Embryonic facial prominence (tissue), 1 donor: ENCODE data around the gene RBPJL.

ENCODE experiments used
- DNase-seq: peaks from one replicate; pipeline ENCODE4 v3.0.0-alpha.2; 2016; ENCODE audit errors: extremely low spot score

RBPJL gene

DNA sequence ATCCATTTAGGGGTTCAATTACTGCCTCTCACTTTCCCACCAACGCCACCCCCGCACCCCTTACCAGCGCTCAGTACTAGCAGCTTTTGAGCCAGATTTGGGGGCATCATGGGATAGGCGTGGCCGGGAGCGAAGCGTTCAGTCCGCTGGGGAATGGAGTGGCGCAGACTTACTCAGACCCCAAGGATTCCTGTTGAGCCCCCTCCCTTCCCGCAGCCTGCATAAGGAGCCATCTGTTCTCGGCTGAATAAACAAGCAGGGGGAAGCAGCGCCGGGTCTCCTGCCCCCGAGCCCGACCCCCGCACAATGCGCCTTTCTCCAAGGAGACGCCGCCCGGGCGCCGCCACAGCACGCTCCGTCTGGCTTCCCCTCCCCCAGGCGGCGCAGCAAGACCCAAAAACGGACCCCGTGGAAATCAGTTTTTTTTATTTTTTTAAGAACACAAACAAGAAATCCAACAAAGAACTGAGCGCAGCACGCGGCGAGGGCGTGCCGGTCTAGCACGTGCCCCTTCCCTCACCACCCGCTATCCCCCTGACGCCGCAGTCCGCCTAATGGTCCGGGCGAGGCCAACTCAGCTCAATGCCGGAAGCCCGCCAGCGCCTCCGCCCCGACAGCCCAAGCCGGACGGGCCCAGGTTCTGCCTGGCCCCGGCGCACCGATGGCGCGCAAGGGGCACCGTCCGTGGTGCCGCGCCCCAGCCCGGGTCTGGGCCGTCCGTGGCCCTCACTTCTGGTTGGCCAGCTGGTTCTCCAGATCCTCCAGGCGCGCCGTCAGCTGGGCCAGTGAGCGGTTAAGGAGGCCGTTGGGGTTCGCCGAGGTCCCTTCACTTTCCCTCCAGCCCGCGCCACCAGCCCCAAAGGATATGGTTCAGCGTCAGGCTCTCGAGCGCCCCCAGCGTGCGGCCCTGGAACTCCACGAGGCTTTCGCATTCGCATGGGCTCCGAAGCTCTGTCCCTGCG, 13.3 kb upstream of the RBPJL start:
- peak; percentile 29 for DNase-seq

DNA sequence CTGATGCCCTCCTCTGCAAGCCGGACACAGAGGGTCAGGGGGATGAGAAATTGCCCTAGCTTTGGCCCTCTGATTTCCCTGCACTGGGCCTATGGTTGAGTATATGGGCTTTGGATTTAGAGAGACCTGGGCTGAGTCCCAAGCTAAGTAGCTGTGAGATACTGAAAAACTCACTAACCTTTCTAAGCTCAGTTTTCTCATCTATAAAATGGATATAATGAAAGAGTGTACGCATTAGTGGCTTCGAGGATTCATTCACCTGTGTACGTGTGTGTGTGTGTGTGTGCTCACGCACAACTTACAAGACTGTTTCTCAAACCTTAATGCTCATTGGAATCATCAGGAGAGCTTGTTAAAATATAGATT, 12.7 kb upstream of the RBPJL start:
- DNase-seq = no peak

DNA sequence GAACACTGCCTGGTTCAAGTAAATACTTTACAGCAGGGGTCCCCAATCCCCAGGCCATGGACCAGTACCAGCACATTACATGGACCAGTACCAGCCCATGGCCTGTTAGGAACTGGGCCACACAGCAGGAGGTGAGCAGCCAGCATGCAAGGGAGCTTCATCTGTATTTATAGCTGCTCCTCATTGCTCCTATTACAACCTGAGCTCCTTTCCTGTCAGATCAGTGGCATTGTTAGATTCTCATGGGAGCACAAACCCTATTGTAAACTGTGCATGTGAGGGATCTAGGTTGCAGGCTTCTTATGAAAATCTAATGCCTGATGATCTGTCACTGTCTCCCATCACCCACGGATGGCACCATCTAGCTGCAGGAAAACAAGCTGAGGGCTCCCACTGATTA, 12.0 kb upstream of the RBPJL start:
- DNase-seq = no peak

DNA sequence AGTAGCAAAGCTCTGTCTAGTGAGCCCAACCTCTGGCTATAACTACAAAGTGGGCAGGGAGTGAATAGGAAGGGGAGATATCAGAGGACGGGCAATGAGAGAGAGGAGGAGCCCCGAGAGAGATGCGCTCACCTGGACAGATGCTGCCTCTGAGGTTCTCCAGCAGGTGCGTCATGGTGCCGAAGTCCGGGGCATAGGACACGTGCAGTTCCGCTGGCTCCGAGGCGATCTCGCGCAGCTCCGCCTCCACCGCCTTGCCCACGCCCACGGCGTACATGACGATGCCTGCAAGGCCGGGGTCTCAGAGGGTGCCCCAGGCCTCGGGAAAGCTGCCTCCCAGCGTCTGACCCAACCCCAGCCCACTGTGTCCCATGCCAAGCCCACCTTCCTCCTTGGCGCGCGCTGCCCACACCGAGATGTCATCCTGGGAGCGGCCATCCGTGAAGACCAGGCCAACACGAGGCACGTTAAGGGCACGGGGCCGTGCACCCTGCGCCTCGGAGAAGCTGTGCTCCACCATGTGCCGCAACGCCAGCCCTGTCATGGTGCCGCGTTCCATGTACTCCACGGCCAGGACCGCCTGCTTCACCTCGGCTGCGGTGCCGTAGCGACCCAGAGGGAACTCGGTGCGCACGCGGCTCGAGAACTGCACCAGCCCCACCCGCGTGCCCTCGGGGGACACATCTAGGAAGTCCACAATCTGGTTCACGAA, 8.7 kb upstream of the RBPJL start:
- no peak for DNase-seq

DNA sequence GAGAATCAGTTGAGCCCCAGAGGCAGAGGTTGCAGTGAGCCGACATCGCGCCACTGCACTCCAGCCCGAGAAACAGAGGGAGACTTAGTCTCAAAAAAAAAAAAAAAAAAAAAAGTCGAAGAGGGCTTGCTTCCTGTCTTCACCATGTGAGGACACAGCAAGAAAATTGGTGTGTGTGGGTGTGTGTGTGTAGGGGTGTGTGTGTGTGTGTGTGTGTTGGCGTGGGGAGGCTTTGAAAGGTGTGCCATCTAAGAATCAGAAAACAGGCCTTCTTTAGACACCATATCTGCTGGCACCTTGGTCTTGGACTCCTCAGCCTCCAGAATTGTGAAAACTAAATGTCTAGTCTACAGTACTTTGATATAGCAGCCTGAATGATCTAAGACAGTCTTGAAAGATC, 6.9 kb upstream of the RBPJL start:
- DNase-seq = no peak

DNA sequence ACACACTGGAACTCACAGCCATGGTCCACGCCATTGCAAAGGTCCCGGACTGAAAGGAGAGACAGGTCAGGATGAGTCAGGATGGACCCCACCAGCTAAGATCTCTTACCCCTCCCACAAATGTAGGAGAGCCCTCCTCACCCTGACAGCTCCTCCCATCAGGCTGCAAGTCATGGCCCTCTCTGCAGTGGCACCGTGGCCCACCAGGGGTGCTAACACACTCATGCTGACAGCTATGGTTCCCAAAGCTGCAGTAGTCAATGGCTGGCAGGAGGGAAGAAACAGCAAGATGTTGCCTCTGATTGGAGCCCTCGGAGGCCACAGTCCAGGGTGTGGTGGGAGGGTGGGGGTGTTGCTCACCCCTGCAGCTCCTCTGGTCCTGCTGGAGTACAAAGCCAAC, 5.7 kb upstream of the RBPJL start:
- DNase-seq = no peak

DNA sequence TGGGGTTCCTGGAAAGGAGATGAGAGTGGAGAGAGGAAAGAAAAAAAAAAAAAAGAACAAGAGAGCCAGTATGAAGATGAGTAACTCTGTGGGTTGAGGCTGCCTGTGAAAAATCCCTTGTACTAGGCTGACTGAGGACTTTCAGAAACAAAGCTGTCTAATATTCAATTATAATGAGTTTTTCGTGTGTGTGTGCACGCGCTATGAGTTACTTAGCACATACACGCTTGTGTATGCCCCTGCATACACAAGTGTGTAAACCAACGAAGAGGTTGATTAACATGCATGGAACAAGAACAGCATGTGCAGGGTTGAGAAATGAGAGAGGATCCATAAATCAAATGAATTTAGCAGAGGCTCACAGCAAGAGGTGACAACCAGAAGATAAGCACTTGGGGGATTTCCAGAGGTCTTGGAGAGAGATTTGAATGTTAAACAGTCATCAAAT, 4.8 kb upstream of the RBPJL start:
- DNase-seq = no peak

DNA sequence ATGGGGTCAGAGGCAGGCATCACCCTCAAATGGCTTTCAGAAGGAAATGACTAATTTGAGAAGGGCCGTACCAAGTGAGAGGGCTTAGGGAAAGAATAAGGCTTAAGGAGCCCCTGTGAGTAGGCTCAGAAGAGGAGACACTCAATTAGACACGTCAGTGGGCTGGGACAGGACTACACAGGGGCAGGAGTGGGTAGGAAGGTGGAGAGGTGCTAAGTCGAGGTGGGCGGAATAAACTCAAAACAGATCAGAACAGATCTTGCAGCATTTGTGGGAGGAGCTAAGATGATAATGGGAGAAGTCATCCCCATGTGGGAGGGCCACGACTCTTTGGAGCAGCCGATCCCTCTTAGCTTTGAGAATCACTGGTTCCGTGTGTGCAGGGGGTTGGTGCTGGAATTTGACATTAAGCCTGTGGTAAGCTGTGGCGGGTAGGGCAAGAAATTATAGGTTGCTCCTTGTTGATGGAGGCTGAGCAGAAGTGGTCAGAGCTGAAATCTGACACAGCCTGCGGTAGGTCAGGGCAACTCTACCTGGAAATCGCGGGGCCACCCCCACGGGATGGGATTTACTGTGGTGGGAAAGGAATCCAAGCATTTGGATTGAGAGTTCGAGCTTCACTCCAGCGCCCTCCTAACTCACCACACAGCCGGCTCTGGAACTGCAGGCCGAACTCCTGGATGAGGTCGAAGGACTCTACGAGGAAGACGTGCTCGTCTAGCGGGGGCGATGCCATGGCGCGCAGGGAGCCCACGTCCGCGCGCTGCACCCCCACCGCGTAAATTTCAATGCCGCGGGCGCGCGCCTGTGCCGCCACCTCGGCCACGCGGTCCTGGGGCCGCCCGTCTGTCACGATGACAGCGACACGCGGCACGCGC, 2.8 kb upstream of the RBPJL start:
- DNase-seq = no peak

DNA sequence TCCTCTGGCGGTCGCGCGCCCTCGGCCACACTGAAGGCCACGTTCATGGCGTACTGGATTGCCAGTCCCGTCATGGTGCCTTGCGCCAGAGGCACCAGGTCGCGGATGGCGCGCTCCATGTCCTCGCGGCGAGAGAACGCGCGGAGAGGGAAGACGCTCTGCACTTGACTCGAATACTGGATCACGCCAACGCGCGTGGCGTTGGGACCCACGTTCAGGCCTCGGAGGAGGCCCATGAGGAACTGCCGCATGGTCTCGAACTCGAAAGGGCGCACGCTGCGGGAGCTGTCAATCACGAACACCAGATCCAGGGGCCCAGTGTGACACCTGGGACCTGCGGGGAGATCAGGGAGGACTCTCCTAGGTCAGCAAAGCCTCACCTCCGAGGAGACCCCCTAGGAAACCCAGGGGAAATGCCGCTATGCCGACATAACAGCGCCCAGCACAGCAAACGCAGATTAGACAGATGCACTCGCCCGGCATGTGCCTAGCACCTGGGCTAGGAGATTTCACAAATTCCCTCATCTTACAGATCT, 2.1 kb upstream of the RBPJL start:
- DNase-seq = no peak

DNA sequence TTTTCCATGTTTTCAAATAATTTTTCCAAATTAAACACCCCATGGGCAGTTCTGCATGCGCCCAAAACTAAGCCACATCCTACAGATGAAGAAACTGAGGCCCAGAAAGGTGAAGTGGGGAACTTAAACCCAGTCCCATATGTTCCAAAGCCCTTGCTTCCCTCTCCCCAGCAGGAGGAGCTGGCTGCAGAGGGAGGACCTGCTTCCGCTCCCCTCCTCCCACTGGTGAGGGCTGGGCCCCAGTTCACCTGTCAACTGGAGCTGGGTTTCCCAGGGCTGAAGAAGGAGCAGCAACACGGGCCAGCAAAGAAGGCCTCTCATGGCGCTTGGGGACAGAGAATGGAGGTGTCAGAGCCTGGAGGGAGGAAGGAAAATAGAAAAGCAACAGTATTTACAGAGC, 1.4 kb upstream of the RBPJL start:
- no peak for DNase-seq

DNA sequence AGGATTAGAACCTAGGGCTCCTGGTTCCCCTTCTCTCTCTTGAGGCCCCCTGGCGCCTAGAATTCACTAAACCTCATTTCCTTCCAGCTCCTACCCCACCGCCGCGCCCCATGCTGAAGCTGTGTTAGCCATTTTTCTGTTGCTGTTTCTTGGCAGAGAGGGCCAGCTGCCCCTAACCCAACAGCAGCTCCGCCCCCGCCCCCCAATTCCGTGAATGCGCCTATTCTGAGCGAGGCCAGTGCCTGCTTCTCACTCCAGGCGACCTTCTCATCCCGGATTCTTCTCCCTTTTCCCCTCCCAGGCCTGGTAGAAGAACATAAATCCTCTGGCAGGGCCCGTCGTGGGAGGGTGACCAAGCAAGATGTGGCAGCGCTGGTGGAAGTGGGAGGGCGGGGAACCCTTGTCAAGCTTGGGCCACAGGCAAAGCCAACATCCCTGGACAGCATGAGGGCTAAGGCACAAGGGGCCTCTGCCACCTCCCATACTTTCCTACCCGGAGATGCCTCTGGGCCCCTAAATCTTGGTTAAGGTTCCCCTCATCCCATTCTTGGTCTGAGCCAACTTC, 518 bp downstream of the RBPJL start:
- no peak for DNase-seq

DNA sequence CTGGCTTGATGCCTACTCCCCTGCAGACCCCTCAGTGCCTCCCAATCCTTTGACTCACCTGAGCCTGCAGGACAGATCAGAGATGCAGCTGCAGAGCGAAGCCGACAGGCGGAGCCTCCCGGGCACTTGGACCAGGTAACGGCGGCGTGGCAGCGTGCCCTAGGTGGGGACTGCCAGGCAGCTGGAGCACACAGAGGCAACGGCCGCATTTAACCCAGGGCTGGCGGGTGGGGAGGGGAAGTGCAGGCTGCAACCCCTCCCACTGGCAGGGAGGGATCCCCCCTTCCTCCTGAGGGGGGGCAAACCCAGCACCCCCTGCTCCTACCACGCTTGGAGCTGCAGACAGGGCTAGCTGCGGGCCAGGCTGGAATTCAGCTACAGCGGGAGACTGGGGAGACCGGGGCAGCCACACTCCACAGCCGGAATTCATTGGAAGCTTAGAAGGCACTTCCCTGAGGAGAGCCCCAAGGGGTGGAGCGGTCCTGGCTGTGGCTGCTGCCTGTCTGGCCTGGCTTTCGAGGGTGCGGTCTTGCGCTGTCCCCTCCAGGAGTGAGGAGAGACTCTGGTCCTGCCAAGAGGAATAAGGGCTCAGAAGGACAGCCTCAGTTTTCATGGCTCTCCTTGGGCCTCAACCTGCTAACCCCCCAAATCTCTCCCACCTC, 1.6 kb downstream of the RBPJL start, which contains the start of gene MATN4:
MATN4 (minus strand) TSS at position 183 of the 662 bp plus-strand sequence. CDS start 2,717 bp downstream, outside the sequence.
- no peak for DNase-seq

DNA sequence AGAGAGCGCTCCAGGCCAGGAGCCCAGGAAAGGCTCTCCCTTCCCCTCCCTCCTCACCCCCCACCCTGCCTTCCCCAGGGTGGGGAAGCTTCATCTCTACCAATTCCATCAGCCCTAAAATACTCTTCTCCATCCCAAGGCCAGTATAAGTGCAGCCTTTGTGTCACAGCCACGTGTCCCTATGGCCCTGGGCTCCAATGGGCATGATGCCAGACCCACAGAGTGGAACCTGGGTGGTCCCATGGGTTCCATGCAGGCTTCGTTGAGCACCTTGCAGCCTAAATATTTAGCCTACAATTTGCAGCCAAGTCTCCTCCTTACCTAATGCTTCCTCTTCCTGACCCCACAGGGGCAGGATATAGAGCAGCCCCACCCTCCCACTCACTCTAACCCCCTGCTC, 2.4 kb downstream of the RBPJL start:
- no peak for DNase-seq

DNA sequence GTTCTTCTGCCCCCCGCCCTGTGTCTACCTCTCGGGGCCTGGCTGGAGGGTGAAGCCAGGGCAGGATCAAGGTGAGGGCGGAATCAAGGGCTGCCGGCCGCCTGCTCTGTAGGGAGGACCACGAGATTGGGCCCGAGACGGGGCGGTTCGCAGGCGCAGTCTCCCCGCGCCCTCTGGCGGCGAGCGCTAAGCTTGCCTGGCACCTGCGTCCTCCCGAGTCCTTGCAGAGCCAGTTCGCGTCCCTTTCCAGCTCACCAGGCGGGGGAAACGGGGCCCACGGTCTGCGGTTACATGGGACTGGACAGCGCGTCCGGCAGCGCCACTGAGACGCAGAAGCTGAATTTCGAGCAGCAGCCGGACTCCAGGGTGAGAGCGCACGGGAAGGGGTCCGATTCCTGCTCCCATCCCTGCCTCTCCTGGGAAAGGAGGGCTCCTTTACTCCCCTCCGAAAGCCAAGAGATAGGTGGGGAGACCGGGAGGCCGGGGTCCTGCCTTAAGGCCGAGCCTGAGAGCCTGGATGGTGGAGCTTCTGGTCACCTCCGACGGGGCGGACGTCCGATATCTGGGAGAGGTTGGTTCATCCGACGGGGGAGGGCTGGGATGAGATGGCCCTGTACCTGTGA, 5.1 kb downstream of the RBPJL start:
- no peak for DNase-seq

DNA sequence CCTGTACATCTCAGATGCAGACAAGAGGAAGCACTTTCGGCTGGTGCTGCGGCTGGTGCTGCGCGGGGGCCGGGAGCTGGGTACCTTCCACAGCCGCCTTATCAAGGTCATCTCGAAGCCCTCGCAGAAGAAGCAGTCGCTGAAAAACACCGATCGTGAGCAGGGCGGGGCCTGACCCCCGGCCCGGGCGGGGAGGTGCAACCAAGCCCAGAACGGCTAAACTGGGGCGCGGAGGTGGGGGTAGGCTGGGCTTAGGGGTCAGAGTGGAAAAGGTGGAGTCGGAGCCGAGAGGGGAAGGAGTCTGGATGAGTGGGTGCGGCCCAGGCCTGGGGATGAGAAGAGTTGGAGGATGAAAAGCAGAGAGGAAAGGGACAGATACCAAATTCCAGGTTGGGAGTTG, 5.6 kb downstream of the RBPJL start:
- DNase-seq = no peak

DNA sequence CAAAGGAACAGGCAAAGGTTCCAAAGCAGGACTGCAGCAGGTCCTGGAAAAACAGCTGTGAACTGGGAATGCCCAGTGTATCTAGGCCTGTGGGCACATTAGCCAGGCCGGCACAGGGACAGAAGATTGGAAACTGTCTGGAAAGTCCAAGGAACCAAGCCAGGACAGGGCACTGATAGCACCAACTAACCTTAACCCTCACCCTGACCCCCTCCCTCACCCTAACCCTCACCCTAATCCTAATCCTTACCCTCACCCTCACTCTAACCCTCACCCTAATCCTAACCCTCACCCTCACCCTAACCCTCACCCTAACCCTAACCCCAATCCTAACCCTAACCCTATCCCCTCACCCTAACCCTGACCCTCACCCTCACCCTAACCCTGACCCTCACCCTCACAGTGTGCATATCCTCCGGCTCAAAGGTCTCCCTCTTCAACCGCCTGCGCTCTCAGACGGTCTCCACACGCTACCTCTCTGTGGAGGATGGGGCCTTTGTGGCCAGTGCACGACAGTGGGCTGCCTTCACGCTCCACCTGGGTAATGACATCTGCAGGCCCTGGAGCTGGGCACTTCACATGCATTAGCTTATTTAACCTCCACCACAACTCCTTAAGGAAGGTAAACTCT, 6.5 kb downstream of the RBPJL start:
- no peak for DNase-seq

DNA sequence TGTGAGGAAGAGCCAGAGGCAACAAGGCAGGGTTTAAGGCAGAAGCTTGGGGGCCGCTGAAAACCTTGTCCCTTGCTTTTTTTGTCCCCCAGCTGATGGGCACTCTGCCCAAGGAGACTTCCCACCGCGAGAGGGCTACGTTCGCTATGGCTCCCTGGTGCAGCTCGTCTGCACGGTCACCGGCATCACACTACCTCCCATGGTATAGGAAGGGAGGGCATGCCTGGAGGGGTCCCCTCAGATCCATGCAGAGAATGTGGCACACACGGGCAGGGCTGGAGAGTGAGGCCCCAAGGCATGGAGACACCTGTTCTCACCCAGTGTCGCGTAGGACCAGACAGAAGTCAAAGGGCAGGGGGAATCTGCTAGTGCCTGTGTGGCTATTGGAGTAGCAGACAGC, 7.3 kb downstream of the RBPJL start:
- DNase-seq = no peak

DNA sequence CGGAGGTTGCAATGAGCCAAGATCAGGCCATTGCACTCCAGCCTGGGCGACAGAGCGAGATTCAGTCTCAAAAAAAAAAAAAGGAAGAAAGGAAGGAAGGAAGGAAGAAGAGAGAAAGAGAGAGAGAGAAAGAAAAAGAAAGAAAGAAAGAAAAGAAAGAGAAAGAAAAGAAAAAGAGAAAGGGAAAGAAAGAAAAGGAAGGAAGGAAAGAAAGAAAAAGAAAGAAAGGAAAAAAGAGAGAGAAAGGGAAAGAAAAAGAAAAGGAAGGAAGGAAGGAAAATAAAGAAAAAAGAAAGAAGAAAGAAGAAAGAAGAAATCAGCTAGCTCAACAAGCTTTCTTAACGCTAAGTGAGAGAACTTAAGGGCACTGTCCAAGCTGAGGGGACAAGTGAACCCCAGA, 9.0 kb downstream of the RBPJL start:
- DNase-seq = no peak

DNA sequence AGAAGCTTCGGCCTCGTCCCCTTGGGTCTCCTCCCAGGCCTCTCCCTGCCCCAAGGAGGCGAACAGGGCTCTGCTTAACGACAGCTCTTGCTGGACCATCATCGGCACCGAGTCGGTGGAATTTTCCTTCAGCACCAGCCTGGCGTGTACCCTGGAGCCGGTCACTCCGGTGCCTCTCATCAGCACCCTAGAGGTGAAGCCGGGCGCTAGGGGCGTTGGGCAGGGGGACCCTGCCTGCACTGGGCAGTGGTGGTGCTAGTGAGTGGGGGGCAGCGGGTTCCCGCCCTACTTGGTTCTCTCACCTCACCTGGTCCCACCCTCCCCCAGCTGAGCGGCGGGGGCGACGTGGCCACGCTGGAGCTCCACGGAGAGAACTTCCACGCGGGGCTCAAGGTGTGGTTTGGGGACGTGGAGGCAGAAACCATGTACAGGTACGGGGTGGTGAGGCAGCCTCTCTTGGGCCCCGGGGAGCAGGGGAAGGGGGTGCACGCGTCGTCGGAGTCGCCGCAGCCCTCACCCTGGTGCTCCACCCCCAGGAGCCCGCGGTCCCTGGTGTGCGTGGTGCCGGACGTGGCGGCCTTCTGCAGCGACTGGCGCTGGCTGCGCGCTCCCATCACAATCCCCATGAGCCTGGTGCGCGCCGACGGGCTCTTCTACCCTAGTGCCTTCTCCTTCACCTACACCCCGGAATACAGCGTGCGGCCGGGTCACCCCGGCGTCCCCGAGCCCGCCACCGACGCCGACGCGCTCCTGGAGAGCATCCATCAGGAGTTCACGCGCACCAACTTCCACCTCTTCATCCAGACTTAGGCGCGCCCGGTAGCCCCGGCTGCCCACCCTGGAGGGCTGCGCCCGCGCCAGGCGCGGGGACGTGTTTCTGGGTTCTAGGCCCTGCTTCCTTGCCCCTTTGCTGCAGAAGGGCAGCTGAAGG, 9.8 kb downstream of the RBPJL start:
- no peak for DNase-seq
